Bronchus fibroblast of lung (primary cell): ENCODE results near the gene POTEB. TPM values are rescaled to one million over a fixed set of nuclear protein-coding genes. Genes with fewer than 3 reads are reported as not detected.

ENCODE experiments used
- total RNA-seq: library from RNA; depleted of rRNA; stranded (reverse); fragments of >200 nt; gene quantifications from 2 replicates; pipeline ENCODE4 v1.2.3, GENCODE V29; 2015

The POTEB gene
- total RNA-seq: not detected in 2 replicates

DNA sequence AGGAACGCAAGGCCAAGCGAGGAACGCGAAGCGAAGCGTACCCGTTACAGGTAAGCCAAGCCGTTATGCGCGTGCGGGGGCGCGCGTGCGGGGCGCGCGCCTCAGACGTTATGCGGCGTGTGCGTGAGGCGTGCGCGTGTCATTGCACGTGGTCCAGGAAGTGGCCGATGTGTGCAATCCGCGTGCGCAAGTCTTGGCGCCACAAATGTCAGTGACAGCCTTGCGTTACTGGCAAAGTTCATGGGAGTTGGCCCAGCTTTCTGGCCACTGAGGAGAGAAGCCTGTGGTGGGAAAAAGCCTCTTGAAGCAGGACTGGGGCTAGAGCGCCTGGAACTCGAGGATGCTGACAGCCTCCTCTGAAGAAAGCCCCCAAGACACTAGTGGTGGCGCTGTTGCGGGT, at the start of gene POTEB:
TSS of gene POTEB (minus strand) at position 101 of the 400 bp plus-strand sequence. CDS start 489 bp downstream, outside the sequence.

Other genes starting within 250 kb of the POTEB start
- not detected in 2 replicates for gene OR4M2, start 202.8 kb upstream of the POTEB start, total RNA-seq